Stimulated activated CD8-positive, alpha-beta memory T cell treated with anti-CD3 and anti-CD28 coated beads, Interleukin-4, amount 100 ng/mL, for 4 hours (primary cell): ENCODE measurements around the gene CGB5.
"Not testable (repeated sequence)": the region's sequence is repeated elsewhere in the genome, so short reads cannot be mapped to it uniquely, and the experiment has no call there.

ENCODE experiments used
- DNase-seq, 2 donors: peaks; one replicate each; pipeline ENCODE4 v3.0.0-alpha.2; 2020; ENCODE audit warnings: low read depth in 2 of 2, low spot score in 1 of 2

The CGB5 gene

GRCh38 chr19:49043548-49043947 lies at the start of gene CGB5:
Gene CGB5, plus strand, starts transcription at chr19:49043848. Its CDS starts 362 bp downstream, at chr19:49044210.
- not testable (repeated sequence) for DNase-seq

- no peak for DNase-seq
These were observed 49.6 kb upstream of the CGB5 start for GRCh38 chr19:48994035-48994386.

GRCh38 chr19:48997972-48998371 lies 45.7 kb upstream of the CGB5 start:
- no peak for DNase-seq

- DNase-seq, result peak in 1 of 2 donors; percentile 22
These were observed 43.9 kb upstream of the CGB5 start for GRCh38 chr19:48999481-49000325.

- DNase-seq, result no peak
These were observed 39.5 kb upstream of the CGB5 start for GRCh38 chr19:49004133-49004532.

- DNase-seq, result no peak
These were observed 38.6 kb upstream of the CGB5 start for GRCh38 chr19:49004964-49005614.

GRCh38 chr19:49006905-49007304 lies 36.7 kb upstream of the CGB5 start:
- DNase-seq, result no peak

- no peak for DNase-seq
These were observed 33.8 kb upstream of the CGB5 start for GRCh38 chr19:49009828-49010227.

GRCh38 chr19:49010453-49010852 lies 33.2 kb upstream of the CGB5 start:
- DNase-seq, result no peak

GRCh38 chr19:49011194-49011593 lies 32.5 kb upstream of the CGB5 start:
- DNase-seq, result no peak

- DNase-seq, result no peak
These were observed 29.4 kb upstream of the CGB5 start for GRCh38 chr19:49014123-49014869.

- DNase-seq, result no peak
These were observed 28.8 kb upstream of the CGB5 start for GRCh38 chr19:49014870-49015255.

GRCh38 chr19:49016067-49016839 lies 27.4 kb upstream of the CGB5 start:
- no peak for DNase-seq

GRCh38 chr19:49017041-49017665 lies 26.5 kb upstream of the CGB5 start, which contains the start of gene LHB:
Gene LHB, minus strand, starts transcription at chr19:49017091. Its CDS starts 10 bp downstream, at chr19:49017081.
- no peak for DNase-seq

- peak in 1 of 2 donors; percentile 32 for DNase-seq
These were observed 25.8 kb upstream of the CGB5 start for GRCh38 chr19:49017666-49018351.

- not testable (repeated sequence) for DNase-seq
These were observed 25.0 kb upstream of the CGB5 start for GRCh38 chr19:49018388-49019241.

GRCh38 chr19:49019242-49019932 lies 24.3 kb upstream of the CGB5 start:
- DNase-seq, result peak; percentile 27 to 28

- DNase-seq, result no peak
These were observed 23.3 kb upstream of the CGB5 start for GRCh38 chr19:49020342-49020741.
